Esophagus squamous epithelium (tissue), 5 donors: ENCODE data around the gene CCDC124. TPM values are rescaled to one million over a fixed set of nuclear protein-coding genes. Genes with fewer than 3 reads are reported as not detected.

Source experiments
- DNase-seq: peaks from one replicate; lab custom pipeline; 2025; lab: John Stamatoyannopoulos, UW
- H3K27ac ChIP-seq, 4 donors: fragments of 200-600 bp; sonication (generic); one replicate each; pipeline ENCODE4 v1.5.1; 2016 to 2019; ENCODE audit warnings: mild to moderate bottlenecking in 1 of 4
- H3K27me3 ChIP-seq, 4 donors: fragments of 200-600 bp; sonication (generic); 1 replicate in 3 of 4; 2 replicates in 1 of 4; pipeline versions ENCODE4 v1.5.1 to v1.6.0; 2017 to 2021; ENCODE audit warnings: antibody characterized with exemption in 1 of 4
- H3K36me3 ChIP-seq, 3 donors: fragments of 200-600 bp; sonication (generic); one replicate each; pipeline ENCODE4 v1.5.1; 2016 to 2019
- H3K4me1 ChIP-seq, 3 donors: fragments of 200-600 bp; sonication (generic); one replicate each; pipeline ENCODE4 v1.5.1; 2017 to 2019
- H3K4me3 ChIP-seq, 4 donors: fragments of 200-600 bp; sonication (generic); 1 replicate in 3 of 4; 2 replicates in 1 of 4; pipeline ENCODE4 v1.5.1; 2016 to 2019; ENCODE audit warnings: mild to moderate bottlenecking in 2 of 4, moderate library complexity in 1 of 4
- H3K9me3 ChIP-seq, 3 donors: fragments of 200-600 bp; sonication (generic); one replicate each; pipeline ENCODE4 v1.5.1; 2016 to 2019
- CTCF ChIP-seq, 6 experiments: fragments of 450-650 bp in 4 of 6; fragments of 200-600 bp in 2 of 6; sonication (generic) in 2 of 6; IDR thresholded peaks; one replicate each; pipeline ENCODE4 v1.5.1; 2016 to 2019; ENCODE audit warnings: antibody characterized with exemption in 6 of 6, mild to moderate bottlenecking in 4 of 6, moderate library complexity in 4 of 6
- POLR2A ChIP-seq, 4 donors: fragments of 450-650 bp; IDR thresholded peaks; one replicate each; pipeline ENCODE4 v1.6.1; 2017; ENCODE audit warnings: antibody characterized with exemption in 4 of 4, mild to moderate bottlenecking in 4 of 4, moderate library complexity in 3 of 4
- WGBS, 2 donors: methylation state at CpG; one replicate each; pipeline ENCODE4 v1.1.5; 2018; 5-methylcytosine and 5-hydroxymethylcytosine counted together
- intact Hi-C: fragments of 100-400 bp; cut with DNase I; formaldehyde crosslinking; loops from one replicate; pipeline ENCODE4 v1.15.0; 2022
- total RNA-seq, 4 donors: library from RNA; depleted of rRNA; stranded (reverse); fragments of >200 nt; gene quantifications; one replicate each; pipeline ENCODE4 v1.1.0, GENCODE V29; 2016
- donor health status: DM: yes; HTN: yes; CAD: no.

The CCDC124 gene
- total RNA-seq, 4 donors from 2014 or later, result 50.2 to 80.6 (median 54.5) TPM

GRCh38 chr19:17936379-17936778, 3.6 kb downstream of the CCDC124 start:
- TF ChIP-seq CTCF (IDR thresholded peaks at IDR 0.05) (no peak), POLR2A (IDR thresholded peaks at IDR 0.05) (no peak)
- no peak overlapping the region for H3K4me3 ChIP-seq
- WGBS, 2 donors, result 93 to 95% methylated on average over 3 to 10 of the region's 21 CpGs
- no peak for DNase-seq
- intact Hi-C loops, result loop anchor here (5.0 kb wide), 1 partner anchor 61 kb away; no protein-coding TSS in a partner anchor
- H3K9me3 ChIP-seq, result no peaks in the 10 kb centered on the region
- H3K4me1 ChIP-seq, result peaks cover 20 to 31% (median 20%) of the 10 kb centered on the region in 3 donors
- H3K27ac ChIP-seq, result no peak overlapping the region
- H3K36me3 ChIP-seq, result peaks cover 0 to 52% (median 0%) of the 10 kb centered on the region in 3 donors
- no peaks in the 10 kb centered on the region for H3K27me3 ChIP-seq

- intact Hi-C loops, result loop anchor here (5.0 kb wide), 1 partner anchor 60 kb away; no protein-coding TSS in a partner anchor
- Histone ChIP-seq H3K27me3 (no peaks in the 10 kb centered on the region), H3K27ac (no peak overlapping the region), H3K4me3 (no peak overlapping the region), H3K36me3 (peaks cover 0 to 61% (median 0%) of the 10 kb centered on the region in 3 donors), H3K9me3 (no peaks in the 10 kb centered on the region), H3K4me1 (peaks cover 11 to 25% (median 13%) of the 10 kb centered on the region in 3 donors)
- WGBS, 2 donors, result 85 to 90% methylated on average over 9 of the region's 9 CpGs
- no peak for DNase-seq
- TF ChIP-seq CTCF (IDR thresholded peaks at IDR 0.05), result no peak
- no peak for TF ChIP-seq POLR2A (IDR thresholded peaks at IDR 0.05)
These were observed 4.6 kb downstream of the CCDC124 start for GRCh38 chr19:17937371-17937900.

- no peak for DNase-seq
- peak overlapping the region in 2 of 4 donors; percentile 29 to 38 for H3K27ac ChIP-seq
- TF ChIP-seq POLR2A (IDR thresholded peaks at IDR 0.05) (no peak), CTCF (IDR thresholded peaks at IDR 0.05) (peak; percentile 89 to 97 (median 93))
- no peaks in the 10 kb centered on the region for H3K9me3 ChIP-seq
- H3K36me3 ChIP-seq, result peaks cover 0 to 69% (median 0%) of the 10 kb centered on the region in 3 donors
- peaks cover 11 to 30% (median 11%) of the 10 kb centered on the region in 3 donors for H3K4me1 ChIP-seq
- H3K4me3 ChIP-seq, result no peak overlapping the region
- 25 to 64% methylated on average over 4 to 5 of the region's 7 CpGs for WGBS, 2 donors
- H3K27me3 ChIP-seq, result no peaks in the 10 kb centered on the region
- intact Hi-C loops, result loop anchor here (5.0 kb wide), 1 partner anchor 59 kb away; no protein-coding TSS in a partner anchor
These were observed 5.5 kb downstream of the CCDC124 start for GRCh38 chr19:17938092-17938845.

GRCh38 chr19:17942181-17942580, 9.4 kb downstream of the CCDC124 start:
- TF ChIP-seq POLR2A (IDR thresholded peaks at IDR 0.05), result no peak
- TF ChIP-seq CTCF (IDR thresholded peaks at IDR 0.05), result no peak
- no peak for DNase-seq
- 73 to 90% methylated on average over 2 to 6 of the region's 17 CpGs for WGBS, 2 donors
- intact Hi-C loops, result no loop called here
- H3K4me3 ChIP-seq, result no peak overlapping the region
- H3K27me3 ChIP-seq, result no peaks in the 10 kb centered on the region
- no peaks in the 10 kb centered on the region for H3K9me3 ChIP-seq
- H3K27ac ChIP-seq, result no peak overlapping the region
- H3K4me1 ChIP-seq, result peaks cover 4 to 47% (median 15%) of the 10 kb centered on the region in 3 donors
- H3K36me3 ChIP-seq, result peaks cover 0 to 63% (median 0%) of the 10 kb centered on the region in 3 donors
